ENCODE data around the gene FAM204A.

GRCh38 chr10:118301211-118301610, 40.9 kb downstream of the FAM204A start:
- TF ChIP-seq NCOR1 (IDR thresholded peaks at IDR 0.05; ENCODE audit: borderline replicate concordance, low read length) (no peak), ZNF773 (CRISPR knock-in tag; IDR thresholded peaks at IDR 0.05; ENCODE audit: borderline replicate concordance) (no peak), ZNF766 (CRISPR knock-in tag; IDR thresholded peaks at IDR 0.05; ENCODE audit: borderline replicate concordance) (no peak), POLR2AphosphoS5 (IDR thresholded peaks at IDR 0.05; ENCODE audit: low read depth, low read length) (no peak), SP1 (IDR thresholded peaks at IDR 0.05) (no peak), SP1 (CRISPR knock-in tag; IDR thresholded peaks at IDR 0.05) (no peak), RFXAP (CRISPR knock-in tag; IDR thresholded peaks at IDR 0.05; ENCODE audit: borderline replicate concordance) (no peak), SMAD1 (CRISPR knock-in tag; IDR thresholded peaks at IDR 0.05; ENCODE audit: borderline replicate concordance, low read depth) (no peak), KDM5B (CRISPR knock-in tag; IDR thresholded peaks at IDR 0.05; ENCODE audit: borderline replicate concordance) (no peak), ZBTB8A (CRISPR knock-in tag; IDR thresholded peaks at IDR 0.05; ENCODE audit: borderline replicate concordance, low read depth) (no peak)
